WI38 (cell line): ENCODE results near the gene STX2.
"Not testable (repeated sequence)": the region's sequence is repeated elsewhere in the genome, so short reads cannot be mapped to it uniquely, and the experiment has no call there.

Source experiments
- H3K4me3 ChIP-seq: 2 replicates; pipeline ENCODE4 v1.5.1; 2011; ENCODE audit warnings: low read depth, mild to moderate bottlenecking, control low read depth, low read length
- TF ChIP-seq, protein P1 (sequence below): IDR thresholded peaks from 2 replicates; pipeline ENCODE4 v1.5.1; 2012; ENCODE audit warnings: low read depth, mild to moderate bottlenecking, control low read depth, low read length

The STX2 gene

DNA sequence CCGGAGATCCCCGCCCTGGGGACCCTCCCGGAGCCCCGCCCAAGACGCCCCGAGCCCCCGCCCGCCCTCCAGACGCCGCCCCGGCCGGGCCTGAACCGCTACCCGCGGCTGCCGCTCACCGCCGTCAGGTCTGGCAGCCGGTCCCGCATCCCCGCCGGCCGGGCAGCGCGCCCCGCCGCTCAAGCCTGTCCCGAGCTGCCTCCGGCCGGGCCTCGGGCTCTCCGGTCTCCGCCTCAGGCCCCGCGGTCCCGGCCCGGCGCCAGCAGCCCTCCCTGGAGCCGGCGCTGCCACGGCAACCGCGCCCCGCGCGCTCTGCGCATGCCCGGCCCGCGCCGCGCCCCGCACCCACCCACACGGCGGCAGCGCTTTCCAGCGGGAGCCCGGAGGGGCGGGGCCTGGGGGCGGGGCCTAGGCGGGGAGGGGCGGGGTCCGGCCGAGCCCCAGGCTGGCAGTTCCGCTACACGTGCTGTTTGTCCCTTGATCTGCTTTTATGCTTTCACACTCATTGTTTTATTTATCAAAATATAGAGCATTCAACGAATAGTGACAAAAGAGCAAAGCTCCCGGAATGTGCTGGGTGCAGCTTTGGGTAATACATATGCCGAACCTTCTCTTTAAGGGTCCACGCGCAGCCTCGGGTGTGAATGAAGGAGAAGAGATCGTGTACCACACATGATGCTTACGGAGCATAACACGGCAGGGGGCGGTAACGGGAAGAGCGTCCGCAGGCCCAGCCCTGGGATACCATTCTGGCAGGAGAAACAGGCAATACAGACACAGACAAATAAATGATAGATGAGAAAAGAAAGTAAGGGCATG, at the start of gene STX2:
TSS of gene STX2 (minus strand) at position 300 of the 819 bp plus-strand sequence. CDS start at position 149, 151 bp downstream.
- peak within 1 kb of the TSS; percentile 80 for H3K4me3 ChIP-seq
- TF ChIP-seq, protein P1, sequence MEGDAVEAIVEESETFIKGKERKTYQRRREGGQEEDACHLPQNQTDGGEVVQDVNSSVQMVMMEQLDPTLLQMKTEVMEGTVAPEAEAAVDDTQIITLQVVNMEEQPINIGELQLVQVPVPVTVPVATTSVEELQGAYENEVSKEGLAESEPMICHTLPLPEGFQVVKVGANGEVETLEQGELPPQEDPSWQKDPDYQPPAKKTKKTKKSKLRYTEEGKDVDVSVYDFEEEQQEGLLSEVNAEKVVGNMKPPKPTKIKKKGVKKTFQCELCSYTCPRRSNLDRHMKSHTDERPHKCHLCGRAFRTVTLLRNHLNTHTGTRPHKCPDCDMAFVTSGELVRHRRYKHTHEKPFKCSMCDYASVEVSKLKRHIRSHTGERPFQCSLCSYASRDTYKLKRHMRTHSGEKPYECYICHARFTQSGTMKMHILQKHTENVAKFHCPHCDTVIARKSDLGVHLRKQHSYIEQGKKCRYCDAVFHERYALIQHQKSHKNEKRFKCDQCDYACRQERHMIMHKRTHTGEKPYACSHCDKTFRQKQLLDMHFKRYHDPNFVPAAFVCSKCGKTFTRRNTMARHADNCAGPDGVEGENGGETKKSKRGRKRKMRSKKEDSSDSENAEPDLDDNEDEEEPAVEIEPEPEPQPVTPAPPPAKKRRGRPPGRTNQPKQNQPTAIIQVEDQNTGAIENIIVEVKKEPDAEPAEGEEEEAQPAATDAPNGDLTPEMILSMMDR: peak; percentile 28; the same call in 1 of the 2 replicates

DNA sequence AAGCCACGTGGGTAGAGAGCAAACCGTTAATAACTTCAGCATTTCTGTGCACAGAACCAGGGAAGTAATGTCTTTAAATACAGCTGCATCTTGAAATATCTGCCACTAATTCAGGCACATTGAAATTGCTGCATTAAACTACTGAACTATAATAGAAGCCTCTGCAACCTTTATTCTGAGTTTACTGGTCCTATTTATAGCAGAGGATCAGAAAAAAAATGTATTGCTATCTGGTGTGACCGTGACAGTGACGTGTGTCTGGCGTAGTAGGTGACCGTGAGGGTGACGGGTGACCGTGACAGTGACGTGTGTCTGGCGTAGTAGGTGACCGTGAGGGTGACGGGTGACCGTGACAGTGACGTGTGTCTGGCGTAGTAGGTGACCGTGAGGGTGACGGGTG, 48.1 kb upstream of the STX2 start:
- not testable (repeated sequence) for H3K4me3 ChIP-seq

DNA sequence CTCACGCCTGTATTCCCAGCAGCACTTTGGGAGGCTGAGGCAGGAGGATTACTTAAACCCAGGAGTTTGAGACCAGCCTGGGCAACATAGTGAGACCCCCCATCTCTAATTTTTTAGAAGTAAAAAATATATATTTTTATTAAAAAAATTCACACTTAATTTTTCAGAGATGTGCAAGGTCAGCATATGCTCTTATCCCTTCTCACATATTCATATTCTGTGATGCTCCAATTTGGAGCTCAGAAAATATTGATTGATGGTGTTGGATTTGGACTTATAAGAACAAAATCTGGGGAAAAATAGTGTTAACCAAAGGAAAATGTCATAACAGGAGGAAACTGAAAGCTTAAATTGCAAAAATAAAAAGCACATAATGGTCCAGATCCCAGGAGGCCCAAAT, 42.5 kb upstream of the STX2 start:
- H3K4me3 ChIP-seq: no peak overlapping the region
- TF ChIP-seq, protein P1: no peak

DNA sequence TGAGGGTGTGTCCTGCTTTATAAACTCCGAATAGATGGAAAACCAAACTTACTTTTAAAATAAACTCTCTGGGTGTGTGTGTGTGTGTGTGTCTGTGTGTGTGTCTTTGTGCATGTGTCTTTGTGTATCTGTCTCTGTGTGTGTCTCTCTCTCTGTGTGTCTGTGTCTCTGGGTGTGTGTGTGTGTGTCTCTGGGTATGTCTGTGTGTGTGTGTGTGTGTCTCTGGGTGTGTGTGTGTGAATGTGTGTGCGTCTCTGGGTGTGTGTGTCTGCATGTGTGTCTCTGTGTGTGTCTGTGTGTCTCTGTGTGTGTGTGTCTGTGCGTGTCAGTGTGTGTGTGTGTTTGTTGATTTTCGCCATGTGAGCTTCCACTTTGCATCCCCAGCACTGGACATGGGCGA, 42.0 kb upstream of the STX2 start:
- TF ChIP-seq, protein P1: no peak
- H3K4me3 ChIP-seq: no peak overlapping the region

DNA sequence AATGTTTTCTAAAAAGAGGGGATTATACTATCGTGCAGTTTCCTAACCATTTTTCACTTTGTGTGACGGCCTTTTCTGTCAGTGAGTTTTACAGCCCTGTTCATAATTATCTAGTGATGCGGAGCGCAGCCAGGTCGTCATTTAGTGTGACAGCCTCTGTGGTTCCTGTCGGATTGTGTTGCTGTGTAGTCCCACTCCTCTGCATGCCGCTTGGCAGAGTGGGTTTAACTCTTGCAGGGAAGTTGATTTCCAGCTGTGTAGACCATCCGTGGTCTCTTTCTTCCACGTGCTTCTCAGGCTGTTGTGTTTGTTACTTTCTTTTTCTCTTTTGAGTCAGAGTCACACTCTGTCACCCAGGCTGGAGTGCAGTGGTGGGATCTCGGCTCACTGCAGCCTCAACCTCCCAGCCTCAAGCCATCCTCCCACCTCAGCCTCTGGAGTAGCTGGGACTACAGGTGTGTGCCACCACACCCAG, 41.4 kb upstream of the STX2 start:
- TF ChIP-seq, protein P1: no peak

DNA sequence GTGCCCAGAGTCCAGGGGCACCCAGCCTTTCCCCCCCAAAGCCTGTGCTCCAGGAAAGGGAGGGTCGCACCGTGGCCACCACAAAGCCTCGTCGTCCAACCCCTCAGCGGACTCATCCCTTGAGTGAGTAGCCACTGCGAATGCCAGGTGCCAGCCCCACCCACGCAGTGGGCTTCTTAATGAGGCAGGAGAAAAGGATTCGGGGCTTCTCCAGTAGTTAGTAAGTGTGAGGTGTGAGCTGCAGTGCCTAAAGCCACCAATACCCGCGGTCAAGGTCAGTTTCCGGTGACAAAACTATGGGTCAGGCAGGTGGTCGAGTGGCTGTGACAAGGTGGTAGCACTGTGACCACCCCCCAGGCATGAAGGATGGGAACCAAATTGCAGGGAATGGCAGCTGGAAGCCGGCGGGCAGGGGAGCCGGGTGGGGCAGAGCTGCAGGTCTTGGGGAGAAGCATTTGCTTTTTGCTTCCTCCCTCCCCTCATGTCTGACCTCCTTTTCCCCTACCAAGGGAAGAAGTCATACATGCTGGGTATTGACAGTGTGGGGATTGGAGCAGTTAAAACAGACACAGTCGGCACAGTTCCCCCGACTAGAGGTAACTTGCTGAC, 40.8 kb upstream of the STX2 start:
- TF ChIP-seq, protein P1: no peak
- H3K4me3 ChIP-seq: peak overlapping the region; percentile 26

More for the DNA sequence above, 41.4 kb upstream of the STX2 start:
- peak overlapping the region; percentile 26 for H3K4me3 ChIP-seq

DNA sequence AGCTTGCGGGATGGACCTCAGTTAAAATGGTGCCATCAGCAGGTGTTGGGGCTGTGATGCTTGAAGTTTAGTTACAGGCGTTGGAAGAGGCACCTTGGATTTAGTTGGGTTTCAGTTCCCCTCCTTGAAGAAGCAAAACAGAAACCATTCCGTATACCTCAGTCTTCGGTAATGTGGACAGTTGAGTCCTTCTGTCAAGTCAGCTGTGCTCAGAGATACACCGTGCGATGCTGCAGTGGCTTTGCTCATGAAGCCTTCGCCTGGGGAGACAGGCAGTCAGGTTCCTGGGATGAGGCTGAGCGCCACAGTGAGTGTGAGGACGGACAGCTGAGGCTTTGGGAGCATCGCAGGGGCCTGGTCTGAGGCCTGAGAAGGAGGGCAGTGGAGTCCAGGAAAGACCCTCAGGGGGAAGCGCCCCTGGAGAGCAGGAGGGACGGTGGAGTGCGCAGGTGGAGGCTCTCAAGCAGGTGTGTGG, 40.2 kb upstream of the STX2 start:
- no peak overlapping the region for H3K4me3 ChIP-seq
- TF ChIP-seq, protein P1: no peak
